GM23248 (cell line): Measurements from ENCODE around the gene SDCCAG8.

Source experiments
- EZH2 ChIP-seq: fragments of 200-600 bp; sonication (generic); IDR thresholded peaks from 2 replicates; pipeline ENCODE4 v1.6.1; 2018; ENCODE audit warnings: antibody characterized with exemption, mild to moderate bottlenecking; ENCODE audit not compliant: insufficient read depth, poor library complexity, severe bottlenecking
- EZH2phosphoT487 ChIP-seq: fragments of 200-600 bp; sonication (generic); IDR thresholded peaks from 2 replicates; pipeline ENCODE4 v1.6.1; 2018; ENCODE audit warnings: antibody characterized with exemption, moderate library complexity, mild to moderate bottlenecking, low read depth; ENCODE audit not compliant: insufficient read depth

DNA sequence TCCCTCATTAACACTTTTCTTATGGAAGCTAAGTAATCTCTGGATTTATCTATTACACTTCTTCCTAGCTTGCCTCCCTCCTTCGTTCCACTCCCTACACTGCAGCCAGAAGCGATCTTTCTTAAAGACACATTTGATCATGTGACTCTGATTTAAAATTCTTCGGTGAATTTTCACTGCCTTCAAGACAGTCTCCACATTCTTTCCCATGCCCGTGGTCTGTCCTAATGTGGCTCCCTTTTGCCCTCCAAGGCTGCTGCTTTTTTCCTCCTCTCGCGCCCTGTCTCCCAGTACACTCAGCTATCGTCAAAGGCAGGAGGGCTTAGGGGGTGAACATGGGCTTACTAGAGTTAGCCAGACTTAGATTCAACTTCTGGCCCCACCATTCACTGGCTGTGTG, 64.4 kb downstream of the SDCCAG8 start:
- TF ChIP-seq EZH2phosphoT487 (no peak), EZH2 (no peak)
